NCI-H2107 treated with DMSO at 0.1 percent for 48 hours (cell line): ENCODE measurements around the gene C19orf38.
"Not testable (repeated sequence)": the region's sequence is repeated elsewhere in the genome, so short reads cannot be mapped to it uniquely, and the experiment has no call there.

Source experiments
- DNase-seq: peaks from one replicate; lab custom pipeline; 2025; ENCODE audit not compliant: unreplicated experiment; lab: John Stamatoyannopoulos, UW

C19orf38 gene

DNA sequence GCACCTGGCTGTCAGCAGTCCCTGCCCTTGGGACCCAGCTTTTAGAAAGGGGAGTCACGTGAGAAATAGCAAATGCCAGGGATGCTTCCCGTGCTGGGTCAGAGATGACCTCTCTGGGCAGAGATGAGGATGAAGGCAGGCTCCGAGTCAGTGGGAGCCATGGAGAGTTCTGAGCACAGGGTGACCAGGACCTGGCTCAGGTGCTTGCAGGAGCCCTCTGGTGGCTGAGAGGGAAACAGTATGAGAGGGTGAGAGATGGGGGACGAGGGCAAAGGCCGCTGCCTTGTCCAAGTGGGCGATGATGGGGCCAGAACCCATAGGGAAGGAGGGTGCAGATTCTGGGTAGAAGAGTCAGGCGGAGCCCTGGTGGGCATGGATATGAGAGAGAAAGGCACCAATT lies 28.0 kb upstream of the C19orf38 start:
- no peak for DNase-seq

DNA sequence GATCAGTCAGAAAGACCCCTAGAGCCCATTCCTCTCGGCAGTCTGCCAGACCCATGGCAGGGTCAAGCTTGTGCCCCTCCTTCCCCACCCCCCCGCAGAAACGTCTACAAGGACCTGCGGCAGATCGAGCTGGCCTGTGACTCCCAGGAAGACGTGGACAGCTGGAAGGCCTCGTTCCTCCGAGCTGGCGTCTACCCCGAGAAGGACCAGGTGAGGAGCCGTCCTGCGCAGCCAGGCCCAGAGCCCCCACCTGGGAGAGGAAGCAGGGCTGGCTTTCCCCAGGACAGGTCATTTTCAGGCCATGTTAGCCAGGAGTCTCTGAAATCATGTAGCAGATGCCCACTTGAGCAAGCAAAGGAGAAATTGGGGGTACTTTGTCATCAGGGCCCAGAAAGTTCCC lies 24.5 kb upstream of the C19orf38 start:
- DNase-seq = no peak

DNA sequence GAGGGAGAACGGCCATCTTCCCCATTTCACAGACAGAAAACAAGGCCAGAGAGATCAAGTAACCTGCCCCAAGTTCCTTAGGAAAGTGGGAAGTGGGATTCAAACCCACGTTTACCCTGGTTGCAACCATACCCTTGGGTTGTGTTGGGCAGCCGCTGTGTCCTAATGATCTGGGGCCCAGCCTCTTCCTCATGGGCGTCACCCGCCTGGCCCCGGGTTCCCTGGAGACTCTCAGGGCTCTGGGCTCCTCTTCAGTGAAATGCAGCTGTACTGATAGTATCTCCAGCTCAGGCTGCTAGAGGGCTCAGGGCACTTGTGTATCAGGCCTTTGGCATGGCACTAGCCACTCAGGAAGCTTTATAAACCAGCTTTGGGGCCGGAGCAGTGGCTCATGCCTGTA lies 22.0 kb upstream of the C19orf38 start:
- no peak for DNase-seq

DNA sequence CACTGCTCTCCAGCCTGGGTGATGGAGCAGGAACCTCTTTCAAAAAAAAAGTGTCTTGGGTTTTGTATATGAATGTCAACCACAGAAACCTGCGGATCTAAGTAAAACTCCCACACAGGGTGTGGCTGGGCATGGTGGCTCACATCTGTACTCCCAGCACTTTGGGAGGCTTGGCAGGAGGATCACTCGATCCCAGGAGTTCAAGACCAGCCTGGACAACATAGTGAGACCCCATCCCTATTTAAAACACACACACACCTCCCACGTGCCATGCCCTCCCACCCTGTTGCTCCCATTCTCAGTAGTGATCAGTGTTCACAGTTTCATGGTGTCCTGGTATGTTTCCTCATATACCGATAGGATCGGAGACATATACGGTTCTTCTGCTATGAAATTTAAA lies 21.4 kb upstream of the C19orf38 start:
- no peak for DNase-seq

DNA sequence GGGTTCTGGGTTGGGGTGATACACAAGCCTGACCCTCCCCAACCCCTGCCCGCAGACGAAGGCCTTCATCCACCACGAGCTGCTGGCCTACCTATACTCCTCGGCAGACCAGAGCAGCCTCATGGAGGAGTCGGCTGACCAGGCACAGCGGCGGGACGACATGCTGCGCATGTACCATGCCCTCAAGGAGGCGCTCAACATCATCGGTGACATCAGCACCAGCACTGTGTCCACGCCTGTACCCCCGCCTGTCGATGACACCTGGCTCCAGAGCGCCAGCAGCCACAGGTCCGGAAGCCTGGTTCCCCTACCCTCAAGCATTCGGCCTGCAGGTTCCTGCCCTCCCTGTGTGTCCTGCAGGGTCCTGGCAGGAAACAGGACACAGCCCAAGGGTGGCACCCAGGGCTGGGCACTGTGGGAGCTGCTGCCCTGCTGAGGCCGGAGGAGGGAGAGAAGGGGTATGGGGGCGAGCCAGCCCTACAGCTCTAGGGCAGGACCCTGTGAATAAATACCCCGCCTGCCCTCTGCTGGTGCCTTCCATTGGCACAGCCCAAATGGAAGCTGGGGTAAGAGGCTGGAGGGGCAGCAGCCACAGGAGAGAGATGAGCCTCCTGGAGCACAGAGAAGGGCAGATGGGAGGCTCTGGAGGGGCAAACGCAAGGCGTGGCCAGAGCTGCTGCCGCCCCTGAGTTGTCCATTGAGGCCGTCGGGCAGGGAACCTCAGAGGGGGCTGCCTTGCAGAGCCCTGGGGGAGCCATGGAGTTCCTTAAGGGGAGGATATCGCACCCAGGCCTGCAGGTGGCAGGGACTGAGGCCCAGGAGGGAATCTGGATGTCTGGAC lies 19.0 kb upstream of the C19orf38 start:
- no peak for DNase-seq

DNA sequence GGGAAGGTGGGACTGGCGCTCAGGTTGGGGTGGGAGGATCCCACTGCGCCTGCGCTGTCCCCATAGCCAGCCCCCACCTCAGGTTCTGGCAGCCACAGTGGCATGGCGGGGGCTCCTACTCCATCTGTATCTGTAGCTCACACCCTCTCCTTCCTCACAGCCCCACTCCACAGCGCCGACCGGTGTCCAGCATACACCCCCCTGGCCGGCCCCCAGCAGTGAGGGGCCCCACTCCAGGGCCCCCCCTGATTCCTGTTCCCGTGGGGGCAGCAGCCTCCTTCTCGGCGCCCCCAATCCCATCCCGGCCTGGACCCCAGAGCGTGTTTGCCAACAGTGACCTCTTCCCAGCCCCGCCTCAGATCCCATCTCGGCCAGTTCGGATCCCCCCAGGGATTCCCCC lies 18.2 kb upstream of the C19orf38 start:
- no peak for DNase-seq

DNA sequence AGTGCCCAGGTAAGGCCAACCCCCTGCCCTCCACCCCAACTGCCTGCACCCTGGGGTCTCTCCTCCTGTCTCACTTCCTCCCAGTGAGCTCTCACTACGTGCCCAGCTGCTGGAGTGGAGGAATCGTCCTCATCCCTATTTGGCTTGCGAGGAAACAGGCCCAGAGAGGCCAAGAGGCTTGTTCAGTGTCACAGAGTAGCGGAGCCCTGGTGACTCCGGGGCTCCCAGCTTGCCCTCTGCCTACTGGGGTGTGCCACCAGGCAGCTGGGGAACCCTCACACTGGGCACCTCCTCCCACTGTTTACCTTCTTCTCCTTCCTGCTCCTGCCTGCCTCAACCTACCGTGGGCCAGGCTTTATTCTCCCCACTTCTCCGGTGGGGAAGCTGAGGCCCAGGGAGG lies 17.8 kb upstream of the C19orf38 start:
- no peak for DNase-seq

DNA sequence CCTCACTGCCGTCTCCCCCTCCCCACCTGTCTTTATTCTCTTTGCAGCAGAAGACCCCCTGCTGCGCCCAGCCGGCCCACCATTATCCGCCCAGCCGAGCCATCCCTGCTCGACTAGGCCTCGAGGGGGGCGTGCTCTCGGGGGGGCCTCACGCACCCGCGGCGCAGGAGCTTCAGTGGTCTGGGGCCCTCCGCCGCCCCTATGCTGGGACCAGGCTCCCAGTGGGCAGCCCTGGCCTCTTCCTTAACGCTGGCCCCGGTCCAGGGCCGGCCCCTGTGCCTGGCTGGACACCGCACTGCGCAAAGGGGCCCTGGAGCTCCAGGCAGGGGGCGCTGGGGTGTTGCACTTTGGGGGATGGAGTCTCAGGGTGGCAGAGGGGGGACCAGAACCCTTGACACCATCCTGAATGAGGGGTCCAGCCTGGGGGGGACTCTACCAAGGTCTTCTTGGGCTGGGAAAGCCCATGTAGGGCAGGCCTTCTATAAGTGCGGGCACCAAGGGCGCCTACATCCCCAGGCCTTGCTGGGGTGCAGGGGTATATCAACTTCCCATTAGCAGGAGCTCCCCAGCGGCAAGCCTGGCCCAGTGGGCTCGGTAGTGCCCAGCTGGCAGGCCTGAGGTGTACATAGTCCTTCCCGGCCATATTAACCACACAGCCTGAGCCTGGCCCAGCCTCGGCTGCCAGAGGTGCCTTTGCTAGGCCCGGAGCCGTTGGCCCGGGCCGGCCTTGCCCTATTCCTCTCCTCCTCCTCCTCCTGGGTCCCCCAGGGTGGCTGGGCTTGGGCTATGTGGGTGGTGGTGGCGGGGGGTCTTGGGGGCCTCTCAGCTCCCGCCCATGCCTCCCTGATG lies 17.1 kb upstream of the C19orf38 start:
- DNase-seq = no peak

DNA sequence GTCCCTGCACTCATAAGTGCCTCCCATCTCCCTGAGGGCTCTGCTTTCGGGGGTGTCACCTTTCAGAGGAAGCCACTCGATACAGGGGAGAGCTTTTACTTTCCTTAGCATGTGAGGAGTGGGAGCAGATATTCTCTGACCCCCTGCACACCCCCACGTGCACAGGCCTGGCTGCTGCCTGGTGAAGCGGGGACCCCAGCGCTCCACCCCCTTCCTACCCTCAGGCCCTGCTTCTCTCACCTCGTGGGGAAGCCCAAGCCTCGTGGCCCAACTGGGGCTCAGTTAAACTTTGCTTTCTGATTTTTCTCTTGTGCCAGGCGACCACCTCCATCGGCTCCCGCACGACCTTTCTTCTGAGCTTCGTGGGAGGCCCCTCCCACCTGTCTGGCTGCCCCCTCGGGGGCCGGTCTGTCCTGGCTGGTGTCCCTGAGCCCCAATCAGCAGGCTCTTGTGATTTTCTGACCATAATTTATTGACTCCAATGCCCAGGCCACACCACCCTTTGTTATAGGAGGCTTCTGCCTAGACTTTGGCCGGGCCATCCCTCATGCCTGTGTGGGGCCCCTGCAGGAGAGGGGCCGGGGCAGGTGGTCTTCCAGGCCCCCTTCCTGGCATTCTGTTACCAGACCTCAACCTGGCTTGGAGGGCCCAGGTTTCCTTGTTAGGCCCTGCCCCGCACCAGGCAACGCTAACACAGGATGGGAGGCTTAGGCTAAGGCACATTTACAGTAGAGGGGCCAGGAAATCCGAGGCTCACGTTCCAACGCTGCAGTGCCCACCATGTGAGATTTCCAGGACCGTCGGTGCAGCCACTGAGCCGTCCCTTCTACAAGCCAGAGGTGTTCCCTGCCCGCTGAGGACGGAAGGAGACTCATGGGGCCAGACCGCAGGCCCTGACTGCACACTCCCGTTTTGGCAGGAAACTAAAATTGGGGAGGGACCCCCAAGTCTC lies 16.0 kb upstream of the C19orf38 start:
- DNase-seq = no peak

DNA sequence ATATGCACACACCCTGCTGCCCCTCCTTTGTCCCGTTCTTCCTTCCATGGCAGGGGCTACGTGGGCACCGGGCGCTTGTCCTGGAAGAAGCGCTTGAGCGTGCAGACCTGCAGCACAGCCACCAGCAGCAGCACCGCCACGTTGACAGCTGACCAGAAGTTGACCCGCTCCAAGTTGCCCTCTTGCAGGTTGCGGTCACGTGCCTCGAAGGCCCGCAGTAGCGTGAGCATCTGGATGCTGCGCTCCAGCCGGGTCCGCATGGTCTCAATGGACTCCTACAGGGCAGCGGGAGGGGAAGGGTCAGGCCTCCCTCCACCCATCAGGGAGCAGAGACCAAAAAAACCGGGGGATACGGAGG lies 15.3 kb upstream of the C19orf38 start:
- no peak for DNase-seq

DNA sequence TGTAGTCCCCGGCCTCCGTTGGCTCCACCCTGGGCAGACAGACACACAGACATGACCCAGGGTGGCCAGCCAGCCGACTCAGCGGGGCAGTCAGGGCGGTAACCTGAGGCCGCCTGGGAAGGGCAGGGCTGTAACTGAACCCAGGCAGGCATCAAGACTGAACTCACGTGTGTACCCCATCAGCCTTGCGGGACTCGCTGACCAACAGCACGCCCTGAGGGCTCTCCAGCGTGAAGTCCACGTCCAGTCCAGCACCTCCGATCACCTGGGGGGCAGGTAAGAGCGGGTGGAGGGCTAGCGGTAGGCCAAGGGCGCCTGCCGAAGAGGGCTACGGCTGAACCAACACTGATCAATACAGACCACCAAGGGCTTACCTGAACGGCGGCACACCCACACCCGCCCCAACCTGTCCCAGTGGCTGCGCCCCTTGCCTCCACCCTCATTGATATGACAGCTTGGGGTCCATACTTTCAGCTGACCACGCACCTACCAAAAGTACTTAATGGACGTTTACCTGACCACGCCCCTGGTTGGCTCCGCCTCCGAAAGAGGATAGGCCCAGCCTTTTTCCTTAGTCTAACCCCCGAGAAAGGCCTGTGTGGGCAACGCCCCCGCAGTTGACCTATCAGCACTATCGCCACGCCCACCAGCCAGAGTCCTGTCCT lies 13.0 kb upstream of the C19orf38 start:
- DNase-seq = no peak

DNA sequence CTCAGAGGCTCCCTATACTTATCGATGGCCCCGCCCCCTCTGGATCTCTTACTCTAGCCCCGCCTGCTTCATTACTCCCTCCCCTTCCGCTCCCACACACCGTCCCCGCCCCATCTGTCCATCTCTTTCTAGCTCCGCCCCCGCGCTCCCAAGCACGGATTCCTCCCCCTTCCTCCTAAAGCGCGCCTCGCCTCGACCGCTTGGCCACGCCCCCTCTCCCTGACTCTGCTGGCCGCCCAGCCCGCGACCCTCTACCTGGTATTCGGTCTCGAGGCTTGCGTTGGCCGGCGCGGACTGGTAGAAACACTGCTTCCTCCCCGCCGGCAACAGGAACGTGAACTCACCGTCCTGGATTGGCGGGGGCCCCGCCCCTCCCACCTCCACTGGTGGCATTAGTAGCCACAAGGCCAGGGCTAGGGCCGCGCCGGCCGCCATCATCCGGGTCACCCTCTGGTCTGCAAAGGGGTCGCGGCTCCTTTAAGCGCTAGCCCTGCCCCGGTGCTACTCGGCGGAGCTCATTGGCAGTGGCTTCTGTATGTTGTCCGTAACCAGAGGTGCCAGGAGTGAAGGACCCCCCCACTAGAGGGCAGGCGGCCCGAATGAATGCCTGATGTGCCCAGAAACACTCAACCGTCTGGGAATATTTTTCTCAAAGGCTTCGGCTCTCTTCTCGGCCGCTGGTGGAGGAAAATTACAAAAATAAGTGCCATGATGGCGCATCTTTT lies 12.3 kb upstream of the C19orf38 start, which contains the start of gene TMED1:
TSS of gene TMED1 (minus strand) at position 459 of the 725 bp plus-strand sequence. CDS start at position 438, 21 bp downstream.
- DNase-seq = peak; percentile 98

DNA sequence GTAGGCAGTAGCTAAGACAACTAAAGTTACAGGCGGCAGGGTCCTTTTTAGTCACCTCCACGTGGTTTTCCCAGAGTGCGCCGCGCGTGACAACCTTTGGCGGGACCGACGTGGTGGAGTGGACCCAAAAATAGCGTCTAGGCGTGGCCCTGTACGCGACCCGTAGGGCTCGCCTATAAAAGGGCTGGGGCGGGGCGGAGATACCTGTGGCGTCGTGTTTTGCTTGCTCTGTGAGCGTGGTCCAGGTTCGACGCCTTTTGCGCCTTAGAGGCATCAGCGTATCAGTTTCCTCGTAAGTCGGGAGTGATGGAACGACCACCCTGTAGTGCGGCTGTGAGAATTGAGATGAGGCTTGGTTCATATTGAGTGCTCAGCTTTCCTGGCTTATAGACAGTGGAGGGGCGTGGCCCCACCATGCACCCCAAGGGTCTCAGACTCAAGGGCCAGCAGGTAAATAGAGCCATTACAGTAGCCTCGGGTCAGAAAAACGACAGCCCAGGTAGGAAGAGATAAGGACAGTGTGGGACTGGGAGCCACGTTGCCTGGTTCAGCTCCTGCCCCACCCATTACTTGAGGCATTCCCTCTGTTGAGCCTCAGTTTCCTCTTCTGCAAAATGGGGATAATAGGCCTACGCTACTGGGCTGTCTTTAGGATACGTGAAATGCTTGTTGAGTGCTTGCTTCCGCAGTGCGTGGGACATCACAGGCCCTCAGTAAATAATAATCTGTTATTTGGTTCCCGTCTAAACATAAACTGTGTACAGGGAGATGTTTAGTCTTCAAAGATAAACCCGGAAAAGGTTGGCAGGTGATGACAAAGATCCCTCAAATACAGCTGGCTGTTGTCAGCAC lies 11.5 kb upstream of the C19orf38 start:
- no peak for DNase-seq

DNA sequence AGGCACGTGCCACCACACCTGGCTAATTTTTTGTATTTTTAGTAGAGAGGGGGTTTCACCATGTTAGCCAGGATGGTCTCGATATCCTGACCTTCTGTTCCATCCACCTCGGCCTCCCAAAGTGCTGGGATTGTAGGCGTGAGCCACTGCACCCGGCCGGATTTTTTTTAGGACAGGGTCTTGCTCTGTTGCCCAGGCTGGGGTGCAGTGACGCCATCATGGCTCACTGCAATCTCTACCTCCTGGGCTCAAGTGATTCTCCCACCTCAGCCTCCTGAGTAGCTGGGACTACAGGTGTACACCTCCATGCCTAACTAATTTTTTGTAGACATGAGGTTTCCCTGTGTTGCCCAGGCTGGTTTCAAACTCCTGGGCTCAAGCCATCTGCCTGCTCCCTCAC lies 10.6 kb upstream of the C19orf38 start:
- DNase-seq = not testable (repeated sequence)

DNA sequence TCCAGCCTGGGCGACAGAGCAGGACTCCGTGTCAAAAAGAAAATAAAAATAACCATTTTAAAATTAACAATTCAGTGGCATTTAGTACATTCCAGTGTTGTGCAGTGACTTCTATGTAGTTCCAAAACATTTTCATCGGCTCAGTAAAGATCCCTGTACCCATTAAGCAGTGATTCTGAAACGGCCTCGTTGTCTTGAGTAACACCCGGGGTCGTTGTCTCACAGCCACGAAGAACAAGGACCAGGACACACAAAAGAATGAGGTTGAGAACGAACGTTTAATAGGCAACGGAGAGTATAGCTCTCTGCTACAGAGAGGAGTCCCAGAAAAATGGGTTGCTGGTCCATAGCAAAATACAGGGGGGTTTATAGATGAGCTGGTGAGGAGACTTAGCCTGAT lies 9.8 kb upstream of the C19orf38 start:
- no peak for DNase-seq

DNA sequence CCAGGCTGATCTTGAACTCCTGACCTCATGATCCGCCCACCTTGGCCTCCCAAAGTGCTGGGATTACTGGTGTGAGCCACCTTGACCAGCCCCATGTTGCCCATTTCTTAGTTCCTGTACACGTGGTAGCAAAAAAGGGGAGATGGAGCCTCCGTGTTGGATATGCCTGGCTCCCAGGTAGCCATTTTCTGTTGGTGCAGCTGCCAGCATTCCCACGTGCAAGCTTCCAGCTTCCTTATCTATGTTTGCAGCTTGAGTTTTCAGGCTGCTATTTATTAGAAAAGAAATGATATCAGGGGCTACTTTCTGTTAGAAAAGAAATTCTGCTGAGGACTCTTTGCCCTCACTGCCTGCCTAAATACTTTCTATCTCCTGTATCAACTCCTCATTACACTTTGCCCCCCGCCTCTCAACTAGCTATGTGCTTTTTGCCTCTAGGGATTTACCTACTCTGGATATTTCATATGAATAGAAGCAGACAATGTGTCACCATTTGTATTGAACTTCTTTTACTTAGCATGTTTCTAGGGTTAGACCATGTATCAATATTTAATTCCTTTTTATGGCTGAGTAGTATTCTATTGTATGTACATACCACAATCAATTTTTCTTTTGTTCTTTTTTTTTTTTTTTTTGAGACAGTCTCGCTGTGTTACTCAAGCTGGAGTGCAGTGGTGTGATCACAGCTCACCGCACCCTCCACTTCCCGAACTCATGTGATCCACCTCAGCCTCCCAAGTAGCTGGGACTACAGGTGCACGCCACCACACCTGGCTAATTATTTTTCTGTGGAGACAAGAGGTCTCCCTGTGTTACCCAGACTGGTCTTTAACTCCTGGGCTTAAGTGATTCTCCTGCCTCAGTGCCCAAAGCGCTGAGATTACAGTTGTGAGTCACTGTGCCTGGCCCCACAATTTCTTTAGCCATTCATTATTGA lies 8.8 kb upstream of the C19orf38 start:
- no peak for DNase-seq

DNA sequence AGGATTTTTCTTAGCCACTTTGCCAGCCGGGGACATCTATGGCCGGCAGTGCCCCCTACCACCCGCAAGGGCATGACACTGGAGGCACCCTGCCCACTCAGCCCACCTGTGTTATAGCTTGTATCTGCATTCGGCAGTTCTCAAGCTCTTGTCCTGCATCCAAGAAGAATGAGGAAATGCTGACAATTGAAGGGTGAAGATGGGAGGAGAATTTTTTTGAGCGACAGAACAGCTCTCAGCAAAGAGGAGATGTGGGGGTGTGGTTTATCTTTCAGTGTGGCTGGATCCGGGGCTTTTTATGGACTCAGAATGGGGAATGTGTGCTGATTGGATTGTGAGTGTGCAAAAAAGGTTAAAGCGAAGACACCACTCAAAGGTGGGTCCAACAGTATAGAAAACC lies 5.4 kb upstream of the C19orf38 start:
- DNase-seq = no peak
